Caco-2 (cell line): ENCODE data around the gene CACNA2D4. TPM values are rescaled to one million over a fixed set of nuclear protein-coding genes. Genes with fewer than 3 reads are reported as not detected.

Experiments used
- BruUV-seq: library from RNA; stranded (reverse); fragments of 400-500 nt; replicated peaks from 2 replicates; lab custom pipeline; 2021; lab: Mats Ljungman, UMichigan
- CTCF ChIA-PET: fragments of 300-600 bp; sonication (Branson Sonifier 250); formaldehyde crosslinking; loops from one replicate; lab custom pipeline; 2022; ENCODE audit warnings: antibody characterized with exemption; lab: Charles Lee
- POLR2A ChIA-PET: fragments of 300-600 bp; sonication (Branson Sonifier 250); formaldehyde crosslinking; loops from one replicate; lab custom pipeline; 2022; ENCODE audit warnings: antibody characterized with exemption; lab: Charles Lee
- DNase-seq, 2 experiments: peaks; one replicate each; pipeline versions ENCODE4 v3.0.0 to v3.0.0-alpha.2; 2020 to 2022
- H3K27me3 ChIP-seq: replicated peaks from 2 replicates; pipeline ENCODE4 v1.6.0; 2011; ENCODE audit warnings: low read length; ENCODE audit not compliant: control insufficient read depth, insufficient read depth
- H3K36me3 ChIP-seq: 2 replicates; pipeline ENCODE4 v1.5.1; 2011; ENCODE audit warnings: low read length; ENCODE audit not compliant: control insufficient read depth, insufficient read depth
- H3K4me1 ChIP-seq: fragments of 250-450 bp; sonication (Bioruptor Pico); 2 replicates; pipeline ENCODE4 v1.5.1; 2020; ENCODE audit warnings: mild to moderate bottlenecking
- H3K4me3 ChIP-seq: 2 replicates; pipeline ENCODE4 v1.5.1; 2011; ENCODE audit warnings: low read depth, mild to moderate bottlenecking, control low read depth, low read length
- H3K9me3 ChIP-seq: fragments of 250-450 bp; sonication (Bioruptor Pico); 2 replicates; pipeline ENCODE4 v1.5.1; 2020; ENCODE audit warnings: mild to moderate bottlenecking, moderate library complexity
- H3K27ac Mint-ChIP-seq: one replicate; pipeline ENCODE4 v1.8.0; 2022; ENCODE audit warnings: mixed read lengths; ENCODE audit not compliant: unreplicated experiment
- H3K27me3 Mint-ChIP-seq: one replicate; pipeline ENCODE4 v1.8.0; 2022; ENCODE audit warnings: mixed read lengths; ENCODE audit not compliant: insufficient read depth, unreplicated experiment
- H3K36me3 Mint-ChIP-seq: one replicate; pipeline ENCODE4 v1.8.0; 2022; ENCODE audit warnings: mild to moderate bottlenecking, mixed read lengths; ENCODE audit not compliant: insufficient read depth, unreplicated experiment
- H3K4me1 Mint-ChIP-seq: one replicate; pipeline ENCODE4 v1.8.0; 2022; ENCODE audit warnings: low read depth, mixed read lengths; ENCODE audit not compliant: unreplicated experiment
- H3K4me3 Mint-ChIP-seq: one replicate; pipeline ENCODE4 v1.8.0; 2022; ENCODE audit warnings: mild to moderate bottlenecking, moderate library complexity, mixed read lengths; ENCODE audit not compliant: unreplicated experiment
- H3K9me3 Mint-ChIP-seq: one replicate; pipeline ENCODE4 v1.8.0; 2022; ENCODE audit warnings: mixed read lengths; ENCODE audit not compliant: unreplicated experiment
- intact Hi-C: fragments of 100-400 bp; cut with micrococcal nuclease; formaldehyde crosslinking; loops from one replicate; pipeline ENCODE4 v1.10.0; 2022; ENCODE audit not compliant: unreplicated experiment
- total RNA-seq: library from RNA; stranded (reverse); gene quantifications from 2 replicates; pipeline ENCODE4 v1.2.3, GENCODE V29; 2022
- TF ChIP-seq, protein P1 (sequence below), 2 experiments: fragments of 200-600 bp in 1 of 2; IDR thresholded peaks; 1 replicate in 1 of 2; 2 replicates in 1 of 2; pipeline versions ENCODE4 v1.5.1 to v1.8.0; 2011 to 2022; ENCODE audit warnings: antibody characterized with exemption in 1 of 2, control low read depth in 1 of 2, inconsistent platforms in 1 of 2, low read depth in 1 of 2, low read length in 1 of 2, mild to moderate bottlenecking in 1 of 2, moderate library complexity in 1 of 2; ENCODE audit not compliant: insufficient read depth in 1 of 2, severe bottlenecking in 1 of 2, unreplicated experiment in 1 of 2

The CACNA2D4 gene
- total RNA-seq, 1 experiment from 2014 or later, result 2.2 TPM

DNA sequence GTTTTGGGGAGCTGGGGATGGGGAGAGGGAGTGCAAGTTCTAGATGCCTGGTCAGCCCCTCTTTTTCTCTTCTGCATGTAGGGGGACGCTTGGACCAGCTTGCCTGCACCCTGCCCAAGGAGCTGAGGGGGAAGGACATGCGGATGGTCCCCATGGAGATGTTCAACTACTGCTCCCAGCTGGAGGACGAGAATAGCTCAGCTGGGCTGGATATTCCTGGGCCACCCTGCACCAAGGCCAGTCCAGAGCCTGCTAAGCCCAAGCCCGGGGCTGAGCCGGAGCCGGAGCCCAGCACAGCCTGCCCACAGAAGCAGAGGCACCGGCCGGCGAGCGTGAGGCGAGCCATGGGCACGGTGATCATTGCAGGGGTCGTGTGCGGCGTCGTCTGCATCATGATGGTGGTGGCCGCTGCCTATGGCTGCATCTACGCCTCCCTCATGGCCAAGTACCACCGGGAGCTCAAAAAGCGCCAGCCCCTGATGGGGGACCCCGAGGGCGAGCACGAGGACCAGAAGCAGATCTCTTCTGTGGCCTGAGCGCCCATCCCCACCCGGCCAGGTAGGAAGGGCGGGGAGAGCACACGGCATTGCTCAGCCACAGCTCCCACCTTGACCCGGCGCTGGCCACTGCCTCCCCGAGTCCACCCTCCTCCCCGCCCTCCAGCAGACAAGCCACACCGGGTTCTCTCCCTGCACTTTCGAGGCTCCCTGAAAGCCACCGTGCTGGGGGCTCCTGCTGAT, 84.1 kb downstream of the CACNA2D4 start:
- H3K36me3 Mint-ChIP-seq, result peaks cover 8% of the 10 kb centered on the region
- Histone ChIP-seq H3K36me3 (no peaks in the 10 kb centered on the region), H3K9me3 (no peaks in the 10 kb centered on the region), H3K27me3 (no peaks in the 10 kb centered on the region; the same call in none of the 2 replicates), H3K4me3 (no peak overlapping the region), H3K4me1 (peaks cover 17% of the 10 kb centered on the region)
- no TSS peak for BruUV-seq
- no peak overlapping the region for H3K4me3 Mint-ChIP-seq
- H3K9me3 Mint-ChIP-seq, result no peaks in the 10 kb centered on the region
- no peak for DNase-seq
- ChIA-PET CTCF (interaction anchor here (0.6 kb wide), 1 partner anchor 36 kb away, joined by 3 read pairs; no protein-coding TSS in a partner anchor), POLR2A (no interaction called here)
- TF ChIP-seq, protein P1, sequence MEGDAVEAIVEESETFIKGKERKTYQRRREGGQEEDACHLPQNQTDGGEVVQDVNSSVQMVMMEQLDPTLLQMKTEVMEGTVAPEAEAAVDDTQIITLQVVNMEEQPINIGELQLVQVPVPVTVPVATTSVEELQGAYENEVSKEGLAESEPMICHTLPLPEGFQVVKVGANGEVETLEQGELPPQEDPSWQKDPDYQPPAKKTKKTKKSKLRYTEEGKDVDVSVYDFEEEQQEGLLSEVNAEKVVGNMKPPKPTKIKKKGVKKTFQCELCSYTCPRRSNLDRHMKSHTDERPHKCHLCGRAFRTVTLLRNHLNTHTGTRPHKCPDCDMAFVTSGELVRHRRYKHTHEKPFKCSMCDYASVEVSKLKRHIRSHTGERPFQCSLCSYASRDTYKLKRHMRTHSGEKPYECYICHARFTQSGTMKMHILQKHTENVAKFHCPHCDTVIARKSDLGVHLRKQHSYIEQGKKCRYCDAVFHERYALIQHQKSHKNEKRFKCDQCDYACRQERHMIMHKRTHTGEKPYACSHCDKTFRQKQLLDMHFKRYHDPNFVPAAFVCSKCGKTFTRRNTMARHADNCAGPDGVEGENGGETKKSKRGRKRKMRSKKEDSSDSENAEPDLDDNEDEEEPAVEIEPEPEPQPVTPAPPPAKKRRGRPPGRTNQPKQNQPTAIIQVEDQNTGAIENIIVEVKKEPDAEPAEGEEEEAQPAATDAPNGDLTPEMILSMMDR (IDR thresholded peaks at IDR 0.05; ENCODE audit: insufficient read depth in 1 of 2, low read depth in 1 of 2, low read length in 1 of 2, severe bottlenecking in 1 of 2, unreplicated experiment in 1 of 2), result no peak
- H3K4me1 Mint-ChIP-seq, result peaks cover 20% of the 10 kb centered on the region
- H3K27ac Mint-ChIP-seq, result no peak overlapping the region
- H3K27me3 Mint-ChIP-seq, result peaks cover 26% of the 10 kb centered on the region
- intact Hi-C loops, result no loop called here

DNA sequence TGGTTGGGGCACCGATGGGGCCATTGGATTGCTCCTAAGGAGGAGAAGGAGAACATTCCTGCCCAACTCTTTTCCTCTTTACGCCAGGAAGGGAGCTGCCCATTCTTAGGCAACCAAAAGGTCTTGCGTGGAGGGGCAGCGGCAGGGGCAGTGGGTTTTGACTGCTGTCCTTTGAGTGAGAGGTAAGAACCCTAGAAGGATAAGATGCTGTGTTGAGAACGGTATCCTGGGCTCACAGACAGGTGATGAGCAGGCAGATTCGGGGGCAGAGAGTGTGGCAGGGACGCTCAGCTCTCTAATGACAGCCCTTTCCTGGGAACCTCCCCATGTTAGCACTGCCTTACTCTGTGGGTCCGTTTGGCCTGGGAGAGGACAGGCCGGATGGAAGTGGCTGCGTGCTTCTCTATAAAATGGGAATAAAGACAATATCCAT, 84.8 kb downstream of the CACNA2D4 start:
- Mint-ChIP-seq H3K27me3 (peaks cover 26% of the 10 kb centered on the region), H3K36me3 (peaks cover 8% of the 10 kb centered on the region), H3K4me3 (no peak overlapping the region), H3K9me3 (no peaks in the 10 kb centered on the region), H3K4me1 (peaks cover 20% of the 10 kb centered on the region), H3K27ac (no peak overlapping the region)
- Histone ChIP-seq H3K4me1 (peaks cover 17% of the 10 kb centered on the region), H3K36me3 (no peaks in the 10 kb centered on the region), H3K27me3 (no peaks in the 10 kb centered on the region; the same call in none of the 2 replicates), H3K9me3 (no peaks in the 10 kb centered on the region), H3K4me3 (no peak overlapping the region)
- TF ChIP-seq, protein P1 (IDR thresholded peaks at IDR 0.05; ENCODE audit: insufficient read depth in 1 of 2, low read depth in 1 of 2, low read length in 1 of 2, severe bottlenecking in 1 of 2, unreplicated experiment in 1 of 2), result no peak
- CTCF ChIA-PET, result no interaction called here
- POLR2A ChIA-PET, result no interaction called here
- no TSS peak for BruUV-seq
- intact Hi-C loops, result no loop called here
- no peak for DNase-seq

DNA sequence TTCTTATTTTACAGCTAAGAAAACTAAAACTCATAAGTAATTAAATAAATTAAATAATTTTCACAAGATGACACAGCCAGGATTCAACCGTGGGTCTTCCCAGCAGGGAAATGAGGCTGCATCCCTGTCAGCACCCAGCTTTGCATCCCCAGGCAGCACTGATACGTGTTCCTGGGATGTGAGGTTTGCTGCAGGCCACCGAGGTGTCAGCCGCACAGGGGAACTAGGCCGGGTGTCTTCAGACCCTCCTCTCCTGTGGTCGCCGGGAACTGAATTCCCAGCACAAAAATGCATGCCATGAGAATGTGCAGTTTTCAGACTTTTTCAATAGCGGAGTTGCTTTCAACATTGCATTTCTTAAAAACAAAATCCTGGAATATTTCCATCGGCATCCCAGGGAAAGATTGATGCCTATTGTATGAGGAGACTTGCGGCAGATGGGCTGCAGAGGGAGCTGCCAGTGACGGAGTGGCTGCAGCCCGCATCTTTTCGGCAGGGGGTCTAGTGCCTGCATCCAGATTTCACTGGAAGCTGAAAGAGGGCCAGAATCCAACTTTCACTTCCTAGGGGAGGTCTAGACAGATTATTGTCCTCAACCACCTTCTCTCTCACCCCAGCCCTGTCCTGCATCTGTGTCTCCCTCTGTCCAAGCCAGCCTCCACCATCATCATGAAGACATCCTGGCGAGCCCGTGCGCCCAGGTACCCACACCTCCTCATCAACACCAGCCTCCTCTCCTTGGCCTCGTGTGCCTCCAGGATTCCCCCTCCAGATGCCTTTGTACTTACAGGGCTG, 85.5 kb downstream of the CACNA2D4 start:
- Histone ChIP-seq H3K4me1 (peaks cover 13% of the 10 kb centered on the region), H3K9me3 (no peaks in the 10 kb centered on the region), H3K27me3 (no peaks in the 10 kb centered on the region; the same call in none of the 2 replicates), H3K36me3 (no peaks in the 10 kb centered on the region), H3K4me3 (no peak overlapping the region)
- TF ChIP-seq, protein P1 (IDR thresholded peaks at IDR 0.05; ENCODE audit: insufficient read depth in 1 of 2, low read depth in 1 of 2, low read length in 1 of 2, severe bottlenecking in 1 of 2, unreplicated experiment in 1 of 2), result no peak
- ChIA-PET CTCF (interaction anchor here (2.3 kb wide), 1 partner anchor 107 kb away, joined by 13 read pairs; no protein-coding TSS in a partner anchor), POLR2A (no interaction called here)
- H3K27me3 Mint-ChIP-seq, result peaks cover 26% of the 10 kb centered on the region
- no peak for DNase-seq
- no peak overlapping the region for H3K4me3 Mint-ChIP-seq
- H3K4me1 Mint-ChIP-seq, result peaks cover 15% of the 10 kb centered on the region
- BruUV-seq, result no TSS peak
- peaks cover 8% of the 10 kb centered on the region for H3K36me3 Mint-ChIP-seq
- no peak overlapping the region for H3K27ac Mint-ChIP-seq
- intact Hi-C loops, result no loop called here
- H3K9me3 Mint-ChIP-seq, result no peaks in the 10 kb centered on the region
